K562 (cell line): Measurements from ENCODE around the gene PHTF2. TPM values are rescaled to one million over a fixed set of nuclear protein-coding genes. Genes with fewer than 3 reads are reported as not detected.
A peak's percentile ranks its signal among the peaks of the same experiment; 100 is the strongest.

Experiments used
- ATF3 ChIP-seq, 2 experiments: fragments of 450-650 bp in 1 of 2; sonication (generic) in 1 of 2; formaldehyde crosslinking in 1 of 2; IDR thresholded peaks in 1 of 2; conservative IDR thresholded peaks in 1 of 2; 2 replicates each; pipeline versions ENCODE4 v1.6.1 to v1.8.1; 2016 to 2023; ENCODE audit warnings: mild to moderate bottlenecking in 2 of 2, moderate library complexity in 2 of 2, inconsistent platforms in 1 of 2, missing genetic modification reagents in 1 of 2
- CCNT2 ChIP-seq: IDR thresholded peaks from 2 replicates; pipeline ENCODE4 v1.6.1; 2011; ENCODE audit warnings: borderline replicate concordance, low read depth, mild to moderate bottlenecking, moderate library complexity, mixed read lengths, low read length; ENCODE audit not compliant: insufficient read length; ENCODE audit errors: extremely low read depth
- CHD2 ChIP-seq: IDR thresholded peaks from 2 replicates; pipeline ENCODE4 v1.6.1; 2011; ENCODE audit warnings: low read depth, low read length
- DPF2 ChIP-seq: fragments of 450-650 bp; IDR thresholded peaks from 2 replicates; pipeline ENCODE4 v1.6.1; 2016
- ERF ChIP-seq: fragments of 450-650 bp; formaldehyde crosslinking; IDR thresholded peaks from 2 replicates; pipeline ENCODE4 v1.4.0; 2020; ENCODE audit warnings: mild to moderate bottlenecking, mixed read lengths
- HDAC2 ChIP-seq: fragments of 450-650 bp; IDR thresholded peaks from 2 replicates; pipeline ENCODE4 v1.6.1; 2016; ENCODE audit warnings: mild to moderate bottlenecking
- HMG20B ChIP-seq: fragments of 250-450 bp; sonication (Bioruptor Pico); IDR thresholded peaks from 2 replicates; pipeline ENCODE4 v1.5.0; 2021; ENCODE audit warnings: mild to moderate bottlenecking
- KDM1A ChIP-seq, 2 experiments: fragments of 450-650 bp; IDR thresholded peaks; 2 replicates each; pipeline ENCODE4 v1.6.1; 2016; ENCODE audit warnings: mild to moderate bottlenecking in 2 of 2
- KHSRP ChIP-seq: fragments of 450-650 bp; IDR thresholded peaks from 2 replicates; pipeline ENCODE4 v1.6.1; 2017
- L3MBTL2 ChIP-seq: fragments of 450-650 bp; IDR thresholded peaks from 2 replicates; pipeline ENCODE4 v1.6.1; 2016; ENCODE audit warnings: mild to moderate bottlenecking, moderate library complexity
- LARP7 ChIP-seq: fragments of 450-650 bp; IDR thresholded peaks from 2 replicates; pipeline ENCODE4 v1.6.1; 2016
- MED1 ChIP-seq: sonication (generic); formaldehyde crosslinking; IDR thresholded peaks from 2 replicates; pipeline ENCODE4 v1.8.1; 2023; ENCODE audit warnings: missing genetic modification reagents, borderline replicate concordance
- MXI1 ChIP-seq: IDR thresholded peaks from 2 replicates; pipeline ENCODE4 v1.6.1; 2011; ENCODE audit warnings: low read depth, mild to moderate bottlenecking, improper control_type of control experiment, low read length
- PHF21A ChIP-seq: fragments of 450-650 bp; IDR thresholded peaks from 2 replicates; pipeline ENCODE4 v1.6.1; 2017; ENCODE audit warnings: low read depth, borderline replicate concordance
- POU5F1 ChIP-seq: fragments of 150-350 bp; IDR thresholded peaks from 2 replicates; pipeline ENCODE4 v1.6.1; 2014; ENCODE audit warnings: borderline replicate concordance, low read length, low read depth, mild to moderate bottlenecking; ENCODE audit not compliant: partially characterized antibody
- RAD21 ChIP-seq, 2 experiments: fragments of 250-450 bp in 1 of 2; fragments of 450-650 bp in 1 of 2; sonication (Bioruptor Pico) in 1 of 2; formaldehyde crosslinking in 1 of 2; IDR thresholded peaks in 1 of 2; conservative IDR thresholded peaks in 1 of 2; 2 replicates each; pipeline versions ENCODE4 v1.4.0 to v1.8.0; 2020 to 2022; ENCODE audit warnings: mild to moderate bottlenecking in 2 of 2, moderate library complexity in 1 of 2
- RNF2 ChIP-seq: sonication (generic); IDR thresholded peaks from 2 replicates; pipeline ENCODE4 v1.6.1; 2016
- TCF7L2 ChIP-seq: fragments of 150-350 bp; IDR thresholded peaks from 2 replicates; pipeline ENCODE4 v1.6.1; 2016; ENCODE audit warnings: low read depth, mild to moderate bottlenecking, low read length, moderate library complexity
- TCFL5 ChIP-seq: fragments of 250-450 bp; sonication (Bioruptor Pico); conservative IDR thresholded peaks from 2 replicates; pipeline ENCODE4 v1.6.1; 2021; ENCODE audit warnings: mild to moderate bottlenecking, moderate library complexity, matching md5 sums
- TSHZ1 ChIP-seq: fragments of 250-450 bp; sonication (Bioruptor Pico); IDR thresholded peaks from 2 replicates; pipeline ENCODE4 v1.4.0; 2020; ENCODE audit warnings: mild to moderate bottlenecking, moderate library complexity
- XRCC4 ChIP-seq: IDR thresholded peaks from one replicate; pipeline ENCODE4 v1.6.1; 2011; ENCODE audit not compliant: insufficient read depth, insufficient read length; ENCODE audit errors: extremely low read depth
- ZNF449 ChIP-seq: fragments of 250-450 bp; sonication (Bioruptor Pico); IDR thresholded peaks from 2 replicates; pipeline ENCODE4 v1.8.0; 2022; ENCODE audit warnings: moderate library complexity, mild to moderate bottlenecking, inconsistent platforms
- ZNF707 ChIP-seq: fragments of 250-450 bp; sonication (Bioruptor Pico); conservative IDR thresholded peaks from 2 replicates; pipeline ENCODE4 v1.8.0; 2022; ENCODE audit warnings: inconsistent platforms, mild to moderate bottlenecking, moderate library complexity
- polyA plus RNA-seq, 8 experiments: library from polyadenylated mRNA; depleted of rRNA in 4 of 8; stranded (reverse) in 5 of 8; unstranded in 3 of 8; fragments of >200 nt; fragmentation: Nextera tagmentation in 2 of 8; fragmentation: Illumina TruSeq in 1 of 8; extraction: Ambion mirVana in 2 of 8; extraction: Trizol in 1 of 8; gene quantifications; 2 replicates each; pipeline versions ENCODE4 v1.2.1 to v1.2.3, GENCODE V29; 2011 to 2014; ENCODE audit warnings: inconsistent platforms in 1 of 8, missing spikeins in 1 of 8
- total RNA-seq, 7 experiments: library from RNA; depleted of rRNA in 6 of 7; stranded (reverse); fragments of >200 nt in 6 of 7; fragmentation: Illumina TruSeq in 2 of 7; extraction: Trizol in 2 of 7; gene quantifications; 2 replicates each; pipeline versions ENCODE4 v1.2.1 to v1.2.3, GENCODE V29; 2011 to 2021; ENCODE audit warnings: low replicate concordance in 1 of 7

PHTF2 gene
- total and polyA plus RNA-seq, 9 of the 15 experiments (the other 6 are each of a cell fraction or from before 2014, with no cell fraction given), result 17.9 to 43.6 (median 25.4) TPM

GRCh38 chr7:77913977-77914607 is 115.5 kb downstream of the PHTF2 start (continued):
- TF ChIP-seq HMG20B (CRISPR knock-in tag) (no peak), XRCC4 (no peak), LARP7 (peak; percentile 47; the same call in 1 of the 2 replicates), MED1 (CRISPR knock-in tag) (no peak), PHF21A (peak; percentile 75; the same call in 1 of the 2 replicates), ERF (CRISPR knock-in tag) (no peak), HDAC2 (no peak), POU5F1 (no peak), RAD21 (CRISPR knock-in tag; conservative IDR thresholded peaks at IDR 0.05 in 1 of 2, IDR thresholded peaks at IDR 0.05 in 1 of 2) (no peak), TCFL5 (no peak), CCNT2 (no peak), KHSRP (no peak), L3MBTL2 (peak; percentile 58; the same call in 1 of the 2 replicates), DPF2 (peak; percentile 84), TCF7L2 (no peak), ZNF707 (no peak; the same call in 1 of the 2 replicates), MXI1 (no peak), KDM1A (IDR thresholded peaks at IDR 0.05) (peak; percentile 68 to 71; a peak in 3 of 4 replicates), RNF2 (peak; percentile 39; the same call in 1 of the 2 replicates), TSHZ1 (CRISPR knock-in tag) (no peak), ATF3 (IDR thresholded peaks at IDR 0.05) (peak; percentile 56; the same call in 1 of the 2 replicates), ATF3 (CRISPR knock-in tag; conservative IDR thresholded peaks at IDR 0.05) (no peak), ZNF449 (no peak), CHD2 (no peak)
